HAP-1 (cell line): ENCODE data around the gene ZNF586.
"Not testable (repeated sequence)": the region's sequence is repeated elsewhere in the genome, so short reads cannot be mapped to it uniquely, and the experiment has no call there.

Experiments
- DNase-seq, 2 experiments: peaks; one replicate each; pipeline ENCODE4 v3.0.0-alpha.2; 2016 to 2020; ENCODE audit warnings: low spot score in 2 of 2
- H3K27me3 ChIP-seq: fragments of 250-450 bp; sonication (Bioruptor Pico); 2 replicates; pipeline ENCODE4 v1.5.1; 2020; ENCODE audit warnings: low read depth, mild to moderate bottlenecking, moderate library complexity
- H3K36me3 ChIP-seq: fragments of 250-450 bp; sonication (Bioruptor Pico); replicated peaks from 2 replicates; pipeline ENCODE4 v1.5.1; 2020; ENCODE audit warnings: mild to moderate bottlenecking
- H3K4me1 ChIP-seq: fragments of 250-450 bp; sonication (Bioruptor Pico); 2 replicates; pipeline ENCODE4 v1.5.1; 2020; ENCODE audit warnings: mild to moderate bottlenecking
- H3K4me3 ChIP-seq: fragments of 250-450 bp; sonication (Bioruptor Pico); 2 replicates; pipeline ENCODE4 v1.5.1; 2020; ENCODE audit warnings: mild to moderate bottlenecking, moderate library complexity
- H3K9me3 ChIP-seq: fragments of 250-450 bp; sonication (Bioruptor Pico); 2 replicates; pipeline ENCODE4 v1.5.1; 2020; ENCODE audit warnings: mild to moderate bottlenecking, moderate library complexity
- in situ Hi-C: fragments of 300-500 bp; cut with MboI; formaldehyde crosslinking; loops from 3 replicates; pipeline ENCODE4 v1.14.3; 2020; ENCODE audit warnings: low sequenced_read_pairs, inconsistent platforms, mixed read lengths

ZNF586 gene

DNA sequence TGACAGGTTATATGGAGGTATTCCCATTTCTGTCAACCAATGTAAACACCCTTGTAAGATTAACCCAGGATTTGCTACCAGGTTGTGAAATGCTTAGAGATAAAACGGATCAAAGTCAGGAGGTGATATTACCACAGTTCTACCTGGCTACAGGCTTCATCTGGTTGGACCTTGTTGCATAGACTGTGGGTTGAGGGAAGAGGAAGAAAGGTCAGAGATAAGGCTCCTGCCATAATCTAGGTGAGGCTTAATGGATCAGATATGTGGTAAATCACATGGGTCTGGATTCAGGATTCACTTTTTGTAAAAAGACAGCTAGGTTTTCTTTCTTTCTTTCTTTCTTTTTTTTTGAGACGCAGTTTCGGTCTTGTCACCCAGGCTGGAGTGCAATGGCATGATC lies 52.0 kb downstream of the ZNF586 start:
- in situ Hi-C loops, H3K27me3 ChIP-seq, DNase-seq, H3K4me1 ChIP-seq, H3K9me3 ChIP-seq, H3K4me3 ChIP-seq: not testable (repeated sequence)
- peaks cover 30% of the 10 kb centered on the region for H3K36me3 ChIP-seq

DNA sequence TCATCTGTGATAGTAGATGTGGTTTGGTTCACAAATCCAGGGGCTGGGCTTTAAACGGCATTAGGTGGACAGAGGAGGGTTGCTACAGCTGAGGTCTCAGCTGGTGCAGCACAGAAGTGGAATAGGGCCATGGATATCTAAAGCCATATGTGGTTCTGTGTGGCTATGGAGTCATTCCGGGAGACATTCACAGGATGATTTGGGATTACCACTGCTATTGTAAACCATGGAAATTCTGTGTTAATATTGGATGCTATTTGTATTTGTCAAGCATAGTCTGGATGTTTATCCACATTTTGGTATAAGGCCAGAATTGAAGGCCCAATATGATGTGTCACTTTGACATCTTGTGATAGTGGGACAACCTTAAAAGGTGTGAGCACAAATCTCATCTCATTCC lies 53.7 kb downstream of the ZNF586 start:
- H3K27me3 ChIP-seq, H3K4me3 ChIP-seq, in situ Hi-C loops, H3K9me3 ChIP-seq, H3K4me1 ChIP-seq, DNase-seq: not testable (repeated sequence)
- peaks cover 34% of the 10 kb centered on the region for H3K36me3 ChIP-seq

GRCh38 chr19:57823608-57824007 lies 54.1 kb downstream of the ZNF586 start:
- H3K27me3 ChIP-seq, H3K4me1 ChIP-seq, H3K9me3 ChIP-seq, in situ Hi-C loops, H3K4me3 ChIP-seq, DNase-seq: not testable (repeated sequence)
- peaks cover 37% of the 10 kb centered on the region for H3K36me3 ChIP-seq

DNA sequence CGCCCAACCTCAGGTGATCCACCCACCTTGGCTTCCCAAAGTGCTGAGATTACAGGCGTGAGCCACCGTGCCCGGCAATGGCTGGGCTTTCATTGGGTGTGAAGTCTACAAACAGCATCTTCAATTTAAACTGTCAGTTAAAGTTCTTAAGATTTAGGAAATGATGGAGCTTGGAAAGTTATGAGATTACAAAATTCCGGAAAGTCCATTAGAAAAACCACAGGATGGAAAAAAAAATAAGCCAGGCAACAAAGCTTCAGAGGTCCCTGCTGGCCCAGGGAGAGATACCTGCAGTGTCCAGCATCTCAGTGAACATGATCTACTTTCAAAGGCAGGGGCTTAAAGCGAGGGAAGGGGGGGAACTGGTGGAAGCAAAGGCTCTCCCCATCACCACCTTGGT lies 56.0 kb downstream of the ZNF586 start:
- H3K4me1 ChIP-seq, result peaks cover 4% of the 10 kb centered on the region; the same call in 1 of the 2 replicates
- no peak overlapping the region for H3K4me3 ChIP-seq
- H3K36me3 ChIP-seq, result peaks cover 40% of the 10 kb centered on the region
- H3K9me3 ChIP-seq, result no peaks in the 10 kb centered on the region
- in situ Hi-C loops, result no loop called here
- DNase-seq, result no peak
- no peaks in the 10 kb centered on the region for H3K27me3 ChIP-seq

DNA sequence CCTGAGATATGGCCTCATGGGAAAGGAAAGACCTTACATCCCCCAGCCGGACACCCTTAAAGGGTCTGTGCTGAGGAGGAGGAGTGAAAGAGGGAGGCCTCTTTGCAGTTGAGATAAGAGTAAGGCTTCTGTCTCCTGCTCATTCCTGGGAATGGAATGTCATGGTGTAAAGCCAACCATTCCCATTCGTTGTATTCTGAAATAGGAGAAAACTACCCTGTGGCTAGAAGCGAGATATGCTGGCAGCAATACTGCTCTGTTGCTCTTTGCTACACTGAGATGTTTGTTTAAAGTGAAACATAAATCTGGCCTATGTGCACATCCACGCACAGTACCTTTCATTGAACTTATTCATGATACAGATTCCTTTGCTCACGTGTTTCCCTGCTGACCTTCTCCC lies 59.8 kb downstream of the ZNF586 start:
- no peak for DNase-seq
- in situ Hi-C loops, result no loop called here
- H3K36me3 ChIP-seq, result peaks cover 16% of the 10 kb centered on the region
- H3K4me3 ChIP-seq, result no peak overlapping the region
- no peaks in the 10 kb centered on the region for H3K4me1 ChIP-seq
- no peaks in the 10 kb centered on the region for H3K27me3 ChIP-seq
- H3K9me3 ChIP-seq, result no peaks in the 10 kb centered on the region

DNA sequence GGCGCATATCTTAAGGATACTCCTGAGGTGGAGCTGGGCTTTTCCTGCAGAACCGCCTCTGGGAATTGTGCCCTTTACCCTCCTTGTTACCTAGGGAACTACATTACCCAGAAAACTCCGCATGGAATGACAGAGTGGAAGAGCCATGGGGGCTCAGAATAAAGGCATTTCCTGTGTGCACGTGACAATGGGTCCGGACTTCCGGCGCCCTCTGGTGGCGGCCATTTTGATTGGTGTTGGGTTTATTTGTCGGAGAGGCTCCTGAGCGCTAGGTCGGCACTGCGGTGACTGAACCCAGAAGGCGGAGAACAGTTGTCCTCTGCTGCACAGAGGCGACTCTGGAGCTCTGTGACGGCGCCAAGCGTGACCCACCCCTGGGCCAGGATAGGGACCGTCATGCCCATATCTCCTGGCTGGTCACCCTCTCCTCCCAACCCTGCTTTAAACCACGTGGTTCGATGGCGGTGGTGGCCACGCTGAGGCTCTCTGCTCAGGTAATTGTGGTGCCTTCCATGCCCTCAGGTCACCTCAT lies 60.7 kb downstream of the ZNF586 start, which contains the start of gene ZNF587B:
ZNF587B (plus strand) TSS at position 229 of the 532 bp plus-strand sequence; CDS start at position 459, 230 bp downstream.
- Histone ChIP-seq H3K36me3 (peaks cover 15% of the 10 kb centered on the region), H3K9me3 (no peaks in the 10 kb centered on the region), H3K4me3 (no peak within 1 kb of the TSS), H3K27me3 (no peaks in the 10 kb centered on the region), H3K4me1 (no peaks in the 10 kb centered on the region)
- DNase-seq, result peak; percentile 4 to 62
- in situ Hi-C loops, result no loop called here
